HepG2 (cell line): ENCODE measurements around the gene CCDC183. TPM values are rescaled to one million over a fixed set of nuclear protein-coding genes. Genes with fewer than 3 reads are reported as not detected.

Experiments used
- CENPT ChIP-seq: sonication (generic); formaldehyde crosslinking; IDR thresholded peaks from 2 replicates; pipeline ENCODE4 v1.8.0; 2022; ENCODE audit warnings: low read depth, mild to moderate bottlenecking, moderate library complexity, missing genetic modification reagents
- CREB1 ChIP-seq, 2 experiments: fragments of 450-650 bp in 1 of 2; IDR thresholded peaks; 2 replicates each; pipeline ENCODE4 v1.6.1; 2016 to 2017; ENCODE audit warnings: control low read depth in 1 of 2, mild to moderate bottlenecking in 1 of 2, missing compliant biosample characterization in 1 of 2, missing genetic modification characterization in 1 of 2
- KLF11 ChIP-seq: IDR thresholded peaks from 2 replicates; pipeline ENCODE4 v1.6.1; 2016; ENCODE audit warnings: missing compliant biosample characterization
- MEF2D ChIP-seq: sonication (generic); formaldehyde crosslinking; IDR thresholded peaks from 2 replicates; pipeline ENCODE4 v1.5.1; 2020; ENCODE audit warnings: mild to moderate bottlenecking, missing genetic modification reagents
- RBFOX2 ChIP-seq: fragments of 200-400 bp; formaldehyde crosslinking; IDR thresholded peaks from 2 replicates; pipeline ENCODE4 v1.6.1; 2017; ENCODE audit warnings: low read depth, mild to moderate bottlenecking, low read length
- SIN3B ChIP-seq: fragments of 150-350 bp; IDR thresholded peaks from 2 replicates; pipeline ENCODE4 v1.6.1; 2014; ENCODE audit warnings: low read length
- SRSF1 ChIP-seq: fragments of 200-400 bp; formaldehyde crosslinking; optimal IDR thresholded peaks from 2 replicates; pipeline ENCODE3; 2017; ENCODE audit warnings: mild to moderate bottlenecking, low read depth, low read length, moderate library complexity
- YEATS4 ChIP-seq: sonication (generic); formaldehyde crosslinking; IDR thresholded peaks from 2 replicates; pipeline ENCODE4 v1.4.0; 2020; ENCODE audit warnings: missing genetic modification reagents, borderline replicate concordance
- ZFX ChIP-seq: sonication (generic); formaldehyde crosslinking; IDR thresholded peaks from 2 replicates; pipeline ENCODE4 v1.4.0; 2020; ENCODE audit warnings: mild to moderate bottlenecking, low read depth, missing genetic modification reagents, moderate library complexity
- ZNF543 ChIP-seq: sonication (generic); formaldehyde crosslinking; IDR thresholded peaks from 2 replicates; pipeline ENCODE4 v1.4.0; 2020; ENCODE audit warnings: mild to moderate bottlenecking, missing genetic modification reagents
- ZNF703 ChIP-seq: sonication (generic); formaldehyde crosslinking; IDR thresholded peaks from 2 replicates; pipeline ENCODE4 v1.5.1; 2020; ENCODE audit warnings: missing genetic modification reagents, mild to moderate bottlenecking, moderate library complexity, borderline replicate concordance
- ZZZ3 ChIP-seq: sonication (generic); formaldehyde crosslinking; IDR thresholded peaks from 2 replicates; pipeline ENCODE4 v1.4.0; 2020; ENCODE audit warnings: missing genetic modification reagents, mild to moderate bottlenecking, borderline replicate concordance
- polyA plus RNA-seq, 8 experiments: library from polyadenylated mRNA; depleted of rRNA in 3 of 8; stranded (reverse) in 7 of 8; unstranded in 1 of 8; fragments of >200 nt; fragmentation: Illumina TruSeq in 4 of 8; extraction: Trizol in 4 of 8; gene quantifications; 2 replicates each; pipeline versions ENCODE4 v1.2.1 to v1.2.3, GENCODE V29; 2011 to 2016; ENCODE audit warnings: low read depth in 4 of 8, missing spikeins in 1 of 8, mixed read lengths in 1 of 8; ENCODE audit not compliant: insufficient read depth in 1 of 8
- total RNA-seq, 5 experiments: library from RNA; depleted of rRNA; stranded (reverse); fragments of >200 nt; fragmentation: Illumina TruSeq; extraction: Trizol; gene quantifications; 2 replicates each; pipeline ENCODE4 v1.2.3, GENCODE V29; 2016; ENCODE audit warnings: low read depth in 1 of 5
- TF ChIP-seq, protein P1 (sequence below): sonication (generic); formaldehyde crosslinking; IDR thresholded peaks from 2 replicates; pipeline ENCODE4 v1.4.0; 2020; ENCODE audit warnings: missing genetic modification reagents, borderline replicate concordance
- TF ChIP-seq, protein P2 (sequence below): fragments of 450-650 bp; IDR thresholded peaks from 2 replicates; pipeline ENCODE4 v1.6.1; 2017
- TF ChIP-seq, protein P3 (sequence below): sonication (generic); formaldehyde crosslinking; IDR thresholded peaks from 2 replicates; pipeline ENCODE4 v1.4.0; 2020; ENCODE audit warnings: missing genetic modification reagents
- TF ChIP-seq, protein P4 (sequence below): sonication (generic); formaldehyde crosslinking; IDR thresholded peaks from 2 replicates; pipeline ENCODE4 v1.4.0; 2020; ENCODE audit warnings: mild to moderate bottlenecking, missing genetic modification reagents
- TF ChIP-seq, protein P5 (sequence below): sonication (generic); formaldehyde crosslinking; IDR thresholded peaks from 2 replicates; pipeline ENCODE4 v1.5.0; 2020; ENCODE audit warnings: missing genetic modification reagents

Gene CCDC183
- total and polyA plus RNA-seq, 2 of the 13 experiments (the other 11 are each of a cell fraction or from before 2014, with no cell fraction given) = 5.0 to 66.4 TPM

DNA sequence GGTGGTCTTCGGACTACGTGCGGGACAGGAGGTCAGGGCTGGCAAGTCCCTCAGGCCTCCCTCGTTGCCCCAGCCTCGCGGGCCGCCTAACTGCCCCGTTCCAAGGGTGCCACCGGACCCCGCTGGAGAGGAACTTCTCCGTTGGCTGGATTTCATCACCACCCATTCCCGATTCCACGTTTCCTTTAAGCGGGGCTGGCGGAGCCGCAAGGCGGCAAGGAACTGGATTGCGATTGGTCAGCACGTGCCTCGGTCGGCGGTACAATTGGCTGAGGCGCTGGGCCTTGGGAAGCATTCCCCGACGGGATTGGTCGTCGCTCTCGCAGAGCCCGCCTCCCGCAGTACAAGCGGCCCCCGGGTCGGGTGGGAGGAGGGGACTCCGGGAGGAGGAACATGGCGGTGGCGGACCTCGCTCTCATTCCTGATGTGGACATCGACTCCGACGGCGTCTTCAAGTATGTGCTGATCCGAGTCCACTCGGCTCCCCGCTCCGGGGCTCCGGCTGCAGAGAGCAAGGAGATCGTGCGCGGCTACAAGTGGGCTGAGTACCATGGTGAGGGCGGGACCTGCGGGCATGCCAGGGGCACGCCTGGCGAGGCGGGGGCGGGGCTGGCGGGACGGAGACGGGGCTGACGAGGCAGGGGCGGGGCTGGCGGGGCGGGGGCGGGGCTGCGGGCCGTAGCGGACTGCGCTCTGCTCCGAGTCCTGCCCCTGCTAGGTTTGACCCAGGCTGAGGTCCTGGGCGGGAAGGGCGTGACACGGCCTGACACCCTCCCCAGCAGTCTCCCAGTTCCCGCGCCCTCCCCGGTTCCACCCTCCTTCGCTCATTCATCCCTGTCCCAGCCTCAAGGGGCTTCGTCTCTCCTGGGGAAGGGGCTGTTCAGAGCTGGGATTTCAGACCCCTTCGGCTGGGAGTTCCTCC lies 53.2 kb downstream of the CCDC183 start, which contains the start of gene PHPT1 (continued):
- TF ChIP-seq, protein P1, sequence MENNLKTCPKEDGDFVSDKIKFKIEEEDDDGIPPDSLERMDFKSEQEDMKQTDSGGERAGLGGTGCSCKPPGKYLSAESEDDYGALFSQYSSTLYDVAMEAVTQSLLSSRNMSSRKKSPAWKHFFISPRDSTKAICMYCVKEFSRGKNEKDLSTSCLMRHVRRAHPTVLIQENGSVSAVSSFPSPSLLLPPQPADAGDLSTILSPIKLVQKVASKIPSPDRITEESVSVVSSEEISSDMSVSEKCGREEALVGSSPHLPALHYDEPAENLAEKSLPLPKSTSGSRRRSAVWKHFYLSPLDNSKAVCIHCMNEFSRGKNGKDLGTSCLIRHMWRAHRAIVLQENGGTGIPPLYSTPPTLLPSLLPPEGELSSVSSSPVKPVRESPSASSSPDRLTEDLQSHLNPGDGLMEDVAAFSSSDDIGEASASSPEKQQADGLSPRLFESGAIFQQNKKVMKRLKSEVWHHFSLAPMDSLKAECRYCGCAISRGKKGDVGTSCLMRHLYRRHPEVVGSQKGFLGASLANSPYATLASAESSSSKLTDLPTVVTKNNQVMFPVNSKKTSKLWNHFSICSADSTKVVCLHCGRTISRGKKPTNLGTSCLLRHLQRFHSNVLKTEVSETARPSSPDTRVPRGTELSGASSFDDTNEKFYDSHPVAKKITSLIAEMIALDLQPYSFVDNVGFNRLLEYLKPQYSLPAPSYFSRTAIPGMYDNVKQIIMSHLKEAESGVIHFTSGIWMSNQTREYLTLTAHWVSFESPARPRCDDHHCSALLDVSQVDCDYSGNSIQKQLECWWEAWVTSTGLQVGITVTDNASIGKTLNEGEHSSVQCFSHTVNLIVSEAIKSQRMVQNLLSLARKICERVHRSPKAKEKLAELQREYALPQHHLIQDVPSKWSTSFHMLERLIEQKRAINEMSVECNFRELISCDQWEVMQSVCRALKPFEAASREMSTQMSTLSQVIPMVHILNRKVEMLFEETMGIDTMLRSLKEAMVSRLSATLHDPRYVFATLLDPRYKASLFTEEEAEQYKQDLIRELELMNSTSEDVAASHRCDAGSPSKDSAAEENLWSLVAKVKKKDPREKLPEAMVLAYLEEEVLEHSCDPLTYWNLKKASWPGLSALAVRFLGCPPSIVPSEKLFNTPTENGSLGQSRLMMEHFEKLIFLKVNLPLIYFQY (CRISPR knock-in tag) = 0 out of 2 replicates have a peak, but pooled peaks have one; percentile 17
- TF ChIP-seq SIN3B = no peak
- TF ChIP-seq ZFX = 0 out of 2 replicates have a peak, but pooled peaks have one; percentile 5
- no peak for TF ChIP-seq CENPT
- TF ChIP-seq, protein P2, sequence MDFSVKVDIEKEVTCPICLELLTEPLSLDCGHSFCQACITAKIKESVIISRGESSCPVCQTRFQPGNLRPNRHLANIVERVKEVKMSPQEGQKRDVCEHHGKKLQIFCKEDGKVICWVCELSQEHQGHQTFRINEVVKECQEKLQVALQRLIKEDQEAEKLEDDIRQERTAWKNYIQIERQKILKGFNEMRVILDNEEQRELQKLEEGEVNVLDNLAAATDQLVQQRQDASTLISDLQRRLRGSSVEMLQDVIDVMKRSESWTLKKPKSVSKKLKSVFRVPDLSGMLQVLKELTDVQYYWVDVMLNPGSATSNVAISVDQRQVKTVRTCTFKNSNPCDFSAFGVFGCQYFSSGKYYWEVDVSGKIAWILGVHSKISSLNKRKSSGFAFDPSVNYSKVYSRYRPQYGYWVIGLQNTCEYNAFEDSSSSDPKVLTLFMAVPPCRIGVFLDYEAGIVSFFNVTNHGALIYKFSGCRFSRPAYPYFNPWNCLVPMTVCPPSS = no peak
- TF ChIP-seq KLF11 = no peak; the same call in 1 of the 2 replicates
- peak; percentile 59; the same call in 1 of the 2 replicates for TF ChIP-seq MEF2D (CRISPR knock-in tag)
- TF ChIP-seq, protein P3, sequence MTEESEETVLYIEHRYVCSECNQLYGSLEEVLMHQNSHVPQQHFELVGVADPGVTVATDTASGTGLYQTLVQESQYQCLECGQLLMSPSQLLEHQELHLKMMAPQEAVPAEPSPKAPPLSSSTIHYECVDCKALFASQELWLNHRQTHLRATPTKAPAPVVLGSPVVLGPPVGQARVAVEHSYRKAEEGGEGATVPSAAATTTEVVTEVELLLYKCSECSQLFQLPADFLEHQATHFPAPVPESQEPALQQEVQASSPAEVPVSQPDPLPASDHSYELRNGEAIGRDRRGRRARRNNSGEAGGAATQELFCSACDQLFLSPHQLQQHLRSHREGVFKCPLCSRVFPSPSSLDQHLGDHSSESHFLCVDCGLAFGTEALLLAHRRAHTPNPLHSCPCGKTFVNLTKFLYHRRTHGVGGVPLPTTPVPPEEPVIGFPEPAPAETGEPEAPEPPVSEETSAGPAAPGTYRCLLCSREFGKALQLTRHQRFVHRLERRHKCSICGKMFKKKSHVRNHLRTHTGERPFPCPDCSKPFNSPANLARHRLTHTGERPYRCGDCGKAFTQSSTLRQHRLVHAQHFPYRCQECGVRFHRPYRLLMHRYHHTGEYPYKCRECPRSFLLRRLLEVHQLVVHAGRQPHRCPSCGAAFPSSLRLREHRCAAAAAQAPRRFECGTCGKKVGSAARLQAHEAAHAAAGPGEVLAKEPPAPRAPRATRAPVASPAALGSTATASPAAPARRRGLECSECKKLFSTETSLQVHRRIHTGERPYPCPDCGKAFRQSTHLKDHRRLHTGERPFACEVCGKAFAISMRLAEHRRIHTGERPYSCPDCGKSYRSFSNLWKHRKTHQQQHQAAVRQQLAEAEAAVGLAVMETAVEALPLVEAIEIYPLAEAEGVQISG = peak; percentile 49
- peak; percentile 49 for TF ChIP-seq CREB1 (IDR thresholded peaks at IDR 0.05)
- no peak for TF ChIP-seq CREB1 (CRISPR knock-in tag; IDR thresholded peaks at IDR 0.05)
- TF ChIP-seq ZNF543 = peak; percentile 45; the same call in 1 of the 2 replicates
- TF ChIP-seq, protein P4, sequence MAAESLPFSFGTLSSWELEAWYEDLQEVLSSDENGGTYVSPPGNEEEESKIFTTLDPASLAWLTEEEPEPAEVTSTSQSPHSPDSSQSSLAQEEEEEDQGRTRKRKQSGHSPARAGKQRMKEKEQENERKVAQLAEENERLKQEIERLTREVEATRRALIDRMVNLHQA = no peak
- peak; percentile 90 for TF ChIP-seq YEATS4 (CRISPR knock-in tag)
- TF ChIP-seq SRSF1 = peak; percentile 94
- TF ChIP-seq ZZZ3 (CRISPR knock-in tag) = no peak
- TF ChIP-seq RBFOX2 = peak; percentile 89
- no peak for TF ChIP-seq ZNF703 (CRISPR knock-in tag)
- TF ChIP-seq, protein P5, sequence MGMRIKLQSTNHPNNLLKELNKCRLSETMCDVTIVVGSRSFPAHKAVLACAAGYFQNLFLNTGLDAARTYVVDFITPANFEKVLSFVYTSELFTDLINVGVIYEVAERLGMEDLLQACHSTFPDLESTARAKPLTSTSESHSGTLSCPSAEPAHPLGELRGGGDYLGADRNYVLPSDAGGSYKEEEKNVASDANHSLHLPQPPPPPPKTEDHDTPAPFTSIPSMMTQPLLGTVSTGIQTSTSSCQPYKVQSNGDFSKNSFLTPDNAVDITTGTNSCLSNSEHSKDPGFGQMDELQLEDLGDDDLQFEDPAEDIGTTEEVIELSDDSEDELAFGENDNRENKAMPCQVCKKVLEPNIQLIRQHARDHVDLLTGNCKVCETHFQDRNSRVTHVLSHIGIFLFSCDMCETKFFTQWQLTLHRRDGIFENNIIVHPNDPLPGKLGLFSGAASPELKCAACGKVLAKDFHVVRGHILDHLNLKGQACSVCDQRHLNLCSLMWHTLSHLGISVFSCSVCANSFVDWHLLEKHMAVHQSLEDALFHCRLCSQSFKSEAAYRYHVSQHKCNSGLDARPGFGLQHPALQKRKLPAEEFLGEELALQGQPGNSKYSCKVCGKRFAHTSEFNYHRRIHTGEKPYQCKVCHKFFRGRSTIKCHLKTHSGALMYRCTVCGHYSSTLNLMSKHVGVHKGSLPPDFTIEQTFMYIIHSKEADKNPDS (CRISPR knock-in tag) = no peak
